ENCODE results near the gene ZNF618.

The ZNF618 gene

DNA sequence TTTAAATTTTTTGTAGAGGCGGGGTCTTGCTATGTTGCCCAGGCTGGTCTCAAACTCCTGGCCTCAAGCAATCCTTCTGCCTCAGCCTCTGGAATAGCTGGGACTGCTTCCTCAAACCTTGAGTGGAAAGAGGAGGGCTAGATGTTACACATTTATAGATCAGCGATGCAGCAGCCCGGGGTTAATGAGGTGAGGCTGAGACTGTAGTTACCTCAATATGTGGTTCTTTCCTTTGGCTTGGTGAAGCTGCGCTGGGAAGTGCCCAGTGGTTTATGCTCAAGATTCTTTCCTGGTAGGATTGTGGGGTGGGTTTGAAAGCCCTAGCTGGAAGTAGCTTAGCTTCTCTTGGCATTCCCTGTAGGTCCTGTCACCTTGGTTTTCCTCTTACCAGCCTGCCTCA lies 22.5 kb downstream of the ZNF618 start:
- CTCF ChIA-PET = interaction anchor here (0.6 to 1.2 kb wide), 2 partner anchors 21 to 22 kb away, joined by 3 read pairs; no protein-coding TSS in a partner anchor
- no peak overlapping the region for H3K4me3 ChIP-seq (ENCODE audit: low read depth, low read length)
- no peak for DNase-seq (ENCODE audit: low read depth, low spot score)
- POLR2A ChIA-PET = interaction anchor here (0.7 to 0.8 kb wide), 2 partner anchors 16 to 92 kb away, joined by 3 to 4 read pairs; no protein-coding TSS in a partner anchor
- TF ChIP-seq, protein P1, sequence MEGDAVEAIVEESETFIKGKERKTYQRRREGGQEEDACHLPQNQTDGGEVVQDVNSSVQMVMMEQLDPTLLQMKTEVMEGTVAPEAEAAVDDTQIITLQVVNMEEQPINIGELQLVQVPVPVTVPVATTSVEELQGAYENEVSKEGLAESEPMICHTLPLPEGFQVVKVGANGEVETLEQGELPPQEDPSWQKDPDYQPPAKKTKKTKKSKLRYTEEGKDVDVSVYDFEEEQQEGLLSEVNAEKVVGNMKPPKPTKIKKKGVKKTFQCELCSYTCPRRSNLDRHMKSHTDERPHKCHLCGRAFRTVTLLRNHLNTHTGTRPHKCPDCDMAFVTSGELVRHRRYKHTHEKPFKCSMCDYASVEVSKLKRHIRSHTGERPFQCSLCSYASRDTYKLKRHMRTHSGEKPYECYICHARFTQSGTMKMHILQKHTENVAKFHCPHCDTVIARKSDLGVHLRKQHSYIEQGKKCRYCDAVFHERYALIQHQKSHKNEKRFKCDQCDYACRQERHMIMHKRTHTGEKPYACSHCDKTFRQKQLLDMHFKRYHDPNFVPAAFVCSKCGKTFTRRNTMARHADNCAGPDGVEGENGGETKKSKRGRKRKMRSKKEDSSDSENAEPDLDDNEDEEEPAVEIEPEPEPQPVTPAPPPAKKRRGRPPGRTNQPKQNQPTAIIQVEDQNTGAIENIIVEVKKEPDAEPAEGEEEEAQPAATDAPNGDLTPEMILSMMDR (IDR thresholded peaks at IDR 0.05; ENCODE audit: insufficient read depth, low read length, missing control alignments) = no peak

DNA sequence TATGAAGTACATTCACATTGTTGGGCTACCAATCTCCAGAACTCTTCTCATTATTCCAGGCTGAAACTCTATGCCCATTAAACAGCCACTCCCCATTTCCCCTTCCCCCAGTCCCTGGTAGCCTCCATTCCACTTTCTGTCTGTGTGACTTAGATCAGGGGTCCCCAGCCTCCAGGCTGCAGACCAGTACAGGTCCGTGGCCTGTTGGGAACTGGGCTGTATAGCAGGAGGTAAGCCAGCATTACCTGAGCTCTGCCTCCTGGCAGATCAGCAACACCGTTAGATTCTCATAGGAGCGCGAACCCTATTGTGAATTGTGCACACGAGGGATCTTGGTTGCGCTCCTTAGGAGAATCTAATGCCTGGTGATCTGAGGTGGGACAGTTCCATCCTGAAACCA lies 23.1 kb downstream of the ZNF618 start:
- ChIA-PET POLR2A (no interaction called here), CTCF (interaction anchor here (0.6 kb wide), 1 partner anchor 23 kb away, joined by 3 read pairs; no protein-coding TSS in a partner anchor)
- DNase-seq (ENCODE audit: low read depth, low spot score) = no peak
- H3K4me3 ChIP-seq (ENCODE audit: low read depth, low read length) = no peak overlapping the region
- TF ChIP-seq, protein P1 (IDR thresholded peaks at IDR 0.05; ENCODE audit: insufficient read depth, low read length, missing control alignments) = no peak

DNA sequence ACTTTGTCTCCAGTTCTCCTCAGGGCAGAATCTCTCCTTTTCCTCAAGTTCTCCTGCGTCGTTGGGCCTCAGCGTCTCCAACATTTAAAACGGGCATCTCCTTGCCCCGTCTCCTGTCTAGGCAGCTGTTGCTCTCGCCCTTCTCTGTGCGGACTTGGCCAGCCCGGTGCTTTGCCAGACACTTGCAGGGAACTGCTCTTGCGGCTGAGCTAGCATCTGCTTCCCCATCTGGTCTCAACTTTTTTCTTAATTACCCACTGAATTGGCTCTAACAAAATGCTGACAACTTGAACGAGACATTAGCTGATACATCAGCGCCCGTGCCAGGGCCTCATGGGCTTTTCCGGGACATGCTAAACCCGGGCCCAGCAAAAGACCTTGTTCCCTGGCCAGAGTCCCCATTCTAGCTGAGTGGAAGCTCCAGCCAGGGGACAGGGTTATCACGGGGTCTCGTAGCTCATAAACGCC lies 25.1 kb downstream of the ZNF618 start:
- H3K4me3 ChIP-seq (ENCODE audit: low read depth, low read length) = no peak overlapping the region
- no peak for DNase-seq (ENCODE audit: low read depth, low spot score)
- ChIA-PET POLR2A (no interaction called here), CTCF (interaction anchor here (1.4 to 1.8 kb wide), 2 partner anchors 24 to 62 kb away, joined by 4 to 7 read pairs; no protein-coding TSS in a partner anchor)
- TF ChIP-seq, protein P1 (IDR thresholded peaks at IDR 0.05; ENCODE audit: insufficient read depth, low read length, missing control alignments) = no peak

DNA sequence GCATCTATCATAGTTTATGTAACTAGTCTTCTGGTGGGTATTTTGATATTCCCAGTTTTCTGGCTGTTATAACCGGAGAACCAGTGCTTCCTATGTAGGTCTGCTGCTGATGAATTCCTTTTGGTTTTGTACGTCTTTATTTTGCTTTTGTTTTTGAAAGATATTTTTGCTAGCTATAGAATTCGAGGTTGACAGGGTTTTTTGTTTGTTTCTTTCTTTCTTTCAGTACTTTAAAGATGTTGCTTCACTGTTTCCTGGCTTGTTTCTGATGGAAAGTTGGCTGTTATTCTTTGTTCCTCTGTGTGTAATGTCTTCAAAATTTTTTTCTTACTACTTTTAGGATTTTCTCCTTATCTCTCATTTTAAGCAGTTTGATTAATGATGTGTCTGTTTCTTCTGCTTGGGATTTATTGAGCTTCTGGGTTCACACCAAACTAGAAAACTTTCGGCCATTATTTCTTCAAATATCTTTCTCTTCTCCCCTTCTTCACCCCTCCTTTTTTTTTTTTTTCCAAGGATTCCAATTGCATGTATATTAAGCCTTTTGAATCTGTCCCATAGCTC lies 27.5 kb downstream of the ZNF618 start:
- no peak overlapping the region for H3K4me3 ChIP-seq (ENCODE audit: low read depth, low read length)
- POLR2A ChIA-PET = no interaction called here
- no peak for DNase-seq (ENCODE audit: low read depth, low spot score)
- CTCF ChIA-PET = interaction anchor here (1.0 kb wide), 1 partner anchor 59 kb away, joined by 3 read pairs; no protein-coding TSS in a partner anchor
- TF ChIP-seq, protein P1 (IDR thresholded peaks at IDR 0.05; ENCODE audit: insufficient read depth, low read length, missing control alignments) = no peak

DNA sequence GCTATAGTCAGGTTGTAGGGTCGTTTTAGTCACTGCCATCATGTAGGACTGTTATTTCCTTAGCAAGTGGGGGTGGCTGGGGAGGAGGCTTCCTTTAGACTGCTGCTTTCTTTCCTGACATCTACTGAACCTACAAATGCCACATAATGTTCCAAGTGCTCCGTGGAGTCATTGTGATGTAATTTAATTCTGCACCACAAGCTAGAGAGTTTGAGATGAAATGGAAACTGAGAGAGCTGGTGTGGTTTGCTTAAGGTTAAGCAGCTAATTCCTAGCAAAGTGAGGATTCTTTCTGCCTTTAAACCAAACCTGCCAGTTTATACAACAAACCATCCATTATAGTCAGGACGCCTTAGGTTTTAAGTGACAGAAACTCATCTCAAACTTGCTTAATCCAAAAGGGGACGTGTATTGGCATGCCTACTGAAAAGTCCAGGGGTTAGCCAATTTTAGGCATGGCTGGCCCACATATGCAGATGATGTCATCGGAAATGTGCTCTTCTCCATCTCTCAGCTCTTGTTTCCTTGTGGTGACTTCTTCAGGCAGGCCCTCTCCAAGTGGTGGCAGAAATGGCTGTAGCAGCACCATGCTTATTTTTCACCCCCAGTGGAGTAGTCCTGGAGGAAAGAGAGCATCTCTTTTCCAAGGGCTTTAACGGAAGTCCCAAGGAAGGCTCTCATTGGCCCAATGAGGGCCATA lies 30.5 kb downstream of the ZNF618 start:
- no peak overlapping the region for H3K4me3 ChIP-seq (ENCODE audit: low read depth, low read length)
- TF ChIP-seq, protein P1 (IDR thresholded peaks at IDR 0.05; ENCODE audit: insufficient read depth, low read length, missing control alignments) = no peak
- POLR2A ChIA-PET = no interaction called here
- no peak for DNase-seq (ENCODE audit: low read depth, low spot score)
- CTCF ChIA-PET = no interaction called here

DNA sequence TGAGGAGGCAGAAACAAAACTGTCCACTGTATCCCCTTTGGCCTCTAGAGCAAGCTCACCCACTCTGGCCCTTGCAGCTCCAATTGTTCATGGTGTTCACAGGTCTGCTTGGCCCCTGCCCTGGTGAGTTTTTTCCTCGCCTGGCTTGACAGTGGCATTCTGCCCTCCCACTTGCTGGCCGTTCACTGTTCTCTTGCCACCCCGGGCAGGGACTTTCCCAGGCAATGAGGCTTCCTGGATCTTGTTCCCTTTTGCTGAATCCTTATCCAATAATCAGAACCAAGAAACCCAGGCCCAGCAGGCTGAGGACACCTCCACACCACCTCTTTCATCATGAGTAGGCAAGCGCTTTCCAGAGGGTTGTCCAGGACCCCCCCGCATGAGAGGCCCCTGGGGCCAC lies 31.2 kb downstream of the ZNF618 start:
- H3K4me3 ChIP-seq (ENCODE audit: low read depth, low read length) = no peak overlapping the region
- TF ChIP-seq, protein P1 (IDR thresholded peaks at IDR 0.05; ENCODE audit: insufficient read depth, low read length, missing control alignments) = no peak
- POLR2A ChIA-PET = no interaction called here
- DNase-seq (ENCODE audit: low read depth, low spot score) = no peak
- CTCF ChIA-PET = no interaction called here
